Testis (tissue), 3 donors: ENCODE measurements around the gene TPRG1. TPM values are rescaled to one million over a fixed set of nuclear protein-coding genes. Genes with fewer than 3 reads are reported as not detected.
A peak's percentile ranks its signal among the peaks of the same experiment; 100 is the strongest.

Experiments
- DNase-seq: peaks from one replicate; pipeline ENCODE4 v3.0.0-alpha.2; 2019
- H3K27ac ChIP-seq, 2 donors: fragments of 200-600 bp; sonication (generic); one replicate each; pipeline ENCODE4 v1.5.1; 2019
- H3K27me3 ChIP-seq: fragments of 200-600 bp; sonication (generic); one replicate; pipeline ENCODE4 v1.5.1; 2019
- H3K36me3 ChIP-seq: fragments of 200-600 bp; sonication (generic); one replicate; pipeline ENCODE4 v1.5.1; 2017; ENCODE audit warnings: low read depth; ENCODE audit errors: missing control alignments
- H3K4me1 ChIP-seq: fragments of 200-600 bp; sonication (generic); one replicate; pipeline ENCODE4 v1.5.1; 2019
- H3K4me3 ChIP-seq, 2 donors: fragments of 200-600 bp; sonication (generic); one replicate each; pipeline ENCODE4 v1.5.1; 2017 to 2019
- H3K9me3 ChIP-seq: fragments of 200-600 bp; sonication (generic); one replicate; pipeline ENCODE4 v1.5.1; 2017
- CTCF ChIP-seq, 3 experiments: fragments of 450-650 bp in 2 of 3; fragments of 200-600 bp in 1 of 3; sonication (generic) in 1 of 3; IDR thresholded peaks; one replicate each; pipeline ENCODE4 v1.5.1; 2016 to 2019; ENCODE audit warnings: antibody characterized with exemption in 3 of 3, mild to moderate bottlenecking in 2 of 3, moderate library complexity in 1 of 3
- POLR2A ChIP-seq: fragments of 450-650 bp; IDR thresholded peaks from one replicate; pipeline ENCODE4 v1.6.1; 2017; ENCODE audit warnings: antibody characterized with exemption, mild to moderate bottlenecking, moderate library complexity
- WGBS, 2 donors: methylation state at CpG; one replicate each; pipeline ENCODE4 v1.1.5; 2018; 5-methylcytosine and 5-hydroxymethylcytosine counted together
- intact Hi-C: fragments of 100-400 bp; cut with DNase I; formaldehyde crosslinking; loops from one replicate; pipeline ENCODE4 v1.15.1; 2023; ENCODE audit warnings: low total_unique reads
- polyA plus RNA-seq: library from polyadenylated mRNA; stranded (reverse); fragments of 350-450 nt; fragmentation: Illumina TruSeq; extraction: RNeasy Lipid Tissue Mini Kit (QIAGEN cat#74804); gene quantifications from one replicate; pipeline ENCODE4 v1.2.3, GENCODE V29; 2014; ENCODE audit warnings: low read depth, low replicate concordance; ENCODE audit not compliant: insufficient read depth
- total RNA-seq, 2 donors: library from RNA; depleted of rRNA; stranded (reverse); fragments of >200 nt; gene quantifications; one replicate each; pipeline ENCODE4 v1.2.3, GENCODE V29; 2016

Gene TPRG1
- total and polyA plus RNA-seq, 3 donors from 2014 or later, result 15.5 to 25.2 (median 15.9) TPM

- Histone ChIP-seq H3K4me1 (no peaks in the 10 kb centered on the region), H3K36me3 (no peaks in the 10 kb centered on the region), H3K9me3 (no peaks in the 10 kb centered on the region), H3K27ac (no peak overlapping the region), H3K27me3 (no peaks in the 10 kb centered on the region), H3K4me3 (no peak overlapping the region)
- intact Hi-C loops, result no loop called here
- WGBS, 2 donors, result 65% methylated on average over 7 of the region's 7 CpGs
- DNase-seq, result peak; percentile 49
- TF ChIP-seq POLR2A, result no peak
- TF ChIP-seq CTCF (IDR thresholded peaks at IDR 0.05), result peak in 2 of 3 experiments; percentile 2 to 17
Observed at GRCh38 chr3:189340680-189341460, 169.1 kb downstream of the TPRG1 start.

GRCh38 chr3:189342811-189343210 lies 171.0 kb downstream of the TPRG1 start:
- Histone ChIP-seq H3K27me3 (no peaks in the 10 kb centered on the region), H3K9me3 (no peaks in the 10 kb centered on the region), H3K4me1 (no peaks in the 10 kb centered on the region), H3K36me3 (no peaks in the 10 kb centered on the region), H3K27ac (no peak overlapping the region), H3K4me3 (no peak overlapping the region)
- no peak for DNase-seq
- TF ChIP-seq POLR2A (no peak), CTCF (IDR thresholded peaks at IDR 0.05) (no peak)
- intact Hi-C loops, result no loop called here
- WGBS, 2 donors, result 86 to 88% methylated on average over 1 of the region's 1 CpG

- Histone ChIP-seq H3K4me1 (no peaks in the 10 kb centered on the region), H3K27me3 (no peaks in the 10 kb centered on the region), H3K9me3 (no peaks in the 10 kb centered on the region), H3K27ac (no peak overlapping the region), H3K36me3 (no peaks in the 10 kb centered on the region), H3K4me3 (no peak overlapping the region)
- intact Hi-C loops, result no loop called here
- TF ChIP-seq POLR2A (no peak), CTCF (IDR thresholded peaks at IDR 0.05) (no peak)
- no peak for DNase-seq
- 63% methylated on average over 5 of the region's 5 CpGs for WGBS, 2 donors
Observed at GRCh38 chr3:189344996-189345395, 173.2 kb downstream of the TPRG1 start.

GRCh38 chr3:189349772-189350171 lies 178.0 kb downstream of the TPRG1 start:
- 54 to 68% methylated on average over 3 of the region's 3 CpGs for WGBS, 2 donors
- intact Hi-C loops, result no loop called here

More at GRCh38 chr3:189349772-189350171, 178.0 kb downstream of the TPRG1 start:
- DNase-seq, result no peak
- TF ChIP-seq POLR2A (no peak), CTCF (IDR thresholded peaks at IDR 0.05) (no peak)
- H3K36me3 ChIP-seq, result no peaks in the 10 kb centered on the region
- H3K4me1 ChIP-seq, result no peaks in the 10 kb centered on the region
- no peaks in the 10 kb centered on the region for H3K9me3 ChIP-seq
- no peak overlapping the region for H3K4me3 ChIP-seq
- H3K27me3 ChIP-seq, result no peaks in the 10 kb centered on the region
- H3K27ac ChIP-seq, result no peak overlapping the region
